ENCODE data around the gene ARHGEF39.

ARHGEF39 gene

GRCh38 chr9:35687306-35687705 lies 22.3 kb upstream of the ARHGEF39 start:
- DNase-seq (ENCODE audit: low read depth, low spot score) = no peak
- ChIA-PET CTCF (interaction anchor here (1.2 to 34.3 kb wide), 6 partner anchors 10 to 84 kb away, joined by 5 to 816 read pairs (median 26); partner anchors contain the start of genes CCDC107, CREB3, RMRP and TLN1), POLR2A (interaction anchor here (0.7 to 15.8 kb wide), 10 partner anchors 7 to 72 kb away, joined by 3 to 325 read pairs (median 20); partner anchors contain the start of genes ARHGEF39, CA9, CCDC107 and CREB3)

GRCh38 chr9:35686222-35687203 lies 21.5 kb upstream of the ARHGEF39 start:
- H3K4me3 ChIP-seq (ENCODE audit: low read depth, low read length) = peak overlapping the region; percentile 97
- DNase-seq (ENCODE audit: low read depth, low spot score) = no peak
- no peak for TF ChIP-seq CTCF (IDR thresholded peaks at IDR 0.05; ENCODE audit: insufficient read depth, low read length, missing control alignments)
- ChIA-PET POLR2A (interaction anchor here (0.7 to 15.8 kb wide), 11 partner anchors 8 to 87 kb away, joined by 3 to 325 read pairs (median 5); partner anchors contain the start of genes ARHGEF39, CA9, CCDC107 and CREB3), CTCF (interaction anchor here (1.0 to 34.3 kb wide), 6 partner anchors 11 to 31 kb away, joined by 4 to 816 read pairs (median 30); partner anchors contain the start of genes ARHGEF39, CCDC107, CREB3 and RMRP)

More at GRCh38 chr9:35687306-35687705, 22.3 kb upstream of the ARHGEF39 start:
- TF ChIP-seq CTCF (IDR thresholded peaks at IDR 0.05; ENCODE audit: insufficient read depth, low read length, missing control alignments) = no peak
- peak overlapping the region; percentile 97 for H3K4me3 ChIP-seq (ENCODE audit: low read depth, low read length)

- CTCF ChIA-PET = interaction anchor here (1.3 to 5.3 kb wide), 3 partner anchors 12 to 26 kb away, joined by 4 to 35 read pairs (median 33); partner anchors contain the start of gene ARHGEF39
- DNase-seq (ENCODE audit: low read depth, low spot score) = no peak
- POLR2A ChIA-PET = interaction anchor here (2.1 to 15.8 kb wide), 3 partner anchors 9 to 43 kb away, joined by 5 to 325 read pairs (median 28); partner anchors contain the start of genes CA9, CREB3 and TLN1
- H3K4me3 ChIP-seq (ENCODE audit: low read depth, low read length) = peak overlapping the region; percentile 34
- TF ChIP-seq CTCF (IDR thresholded peaks at IDR 0.05; ENCODE audit: insufficient read depth, low read length, missing control alignments) = no peak
Observed at GRCh38 chr9:35685506-35685905, 20.5 kb upstream of the ARHGEF39 start.

GRCh38 chr9:35684921-35685320 lies 19.9 kb upstream of the ARHGEF39 start:
- DNase-seq (ENCODE audit: low read depth, low spot score) = no peak
- peak overlapping the region; percentile 34 for H3K4me3 ChIP-seq (ENCODE audit: low read depth, low read length)
- ChIA-PET CTCF (interaction anchor here (1.3 to 5.3 kb wide), 5 partner anchors 9 to 45 kb away, joined by 4 to 35 read pairs (median 5); partner anchors contain the start of gene ARHGEF39), POLR2A (interaction anchor here (2.1 to 15.8 kb wide), 3 partner anchors 10 to 44 kb away, joined by 5 to 325 read pairs (median 28); partner anchors contain the start of genes CA9, CREB3 and TLN1)
- no peak for TF ChIP-seq CTCF (IDR thresholded peaks at IDR 0.05; ENCODE audit: insufficient read depth, low read length, missing control alignments)

GRCh38 chr9:35683323-35683722 lies 18.3 kb upstream of the ARHGEF39 start:
- ChIA-PET CTCF (interaction anchor here (1.0 to 5.2 kb wide), 8 partner anchors 8 to 48 kb away, joined by 3 to 35 read pairs (median 4); partner anchors contain the start of genes ARHGEF39, CA9 and TLN1), POLR2A (interaction anchor here (0.6 to 15.8 kb wide), 8 partner anchors 9 to 235 kb away, joined by 3 to 325 read pairs (median 4); partner anchors contain the start of genes CA9, CCDC107, CREB3 and RMRP)
- no peak for TF ChIP-seq CTCF (IDR thresholded peaks at IDR 0.05; ENCODE audit: insufficient read depth, low read length, missing control alignments)
- H3K4me3 ChIP-seq (ENCODE audit: low read depth, low read length) = 0 out of 2 replicates have a peak overlapping the region, but pooled peaks have one; percentile 2
- DNase-seq (ENCODE audit: low read depth, low spot score) = no peak

Measured in AG04449 (cell line).